HCT116 (cell line): ENCODE data around the gene CAB39. TPM values are rescaled to one million over a fixed set of nuclear protein-coding genes. Genes with fewer than 3 reads are reported as not detected.

ENCODE experiments used
- ATAC-seq: fragments of 200-7000 bp; cut with Tn5 transposase; 2 replicates; pipeline ENCODE4 v1.9.1; 2020; ENCODE audit warnings: mild to moderate bottlenecking, moderate library complexity
- BruUV-seq: library from RNA; stranded (reverse); fragments of 400-500 nt; replicated peaks from 2 replicates; lab custom pipeline; 2021; lab: Mats Ljungman, UMichigan
- CTCF ChIA-PET: fragments of 300-600 bp; sonication (Branson Sonifier 250); formaldehyde crosslinking; loops from one replicate; lab custom pipeline; 2021; ENCODE audit warnings: antibody characterized with exemption; lab: Charles Lee
- POLR2A ChIA-PET: fragments of 300-600, 350-600 bp; sonication (Branson Sonifier 250); formaldehyde crosslinking; loops from one replicate; lab custom pipeline; 2021; ENCODE audit warnings: antibody characterized with exemption; lab: Charles Lee
- RAD21 ChIA-PET, 2 experiments: fragments of 300-600 bp; sonication (Branson Sonifier 250); formaldehyde crosslinking; loops; one replicate each; lab custom pipeline; 2023; ENCODE audit warnings: low total read pairs in 2 of 2; ENCODE audit not compliant: uncharacterized antibody in 2 of 2, unreplicated experiment in 2 of 2, low non-redundant PET in 1 of 2; lab: Charles Lee
- DNase-seq: peaks from one replicate; pipeline ENCODE4 v3.0.0-alpha.2; 2010; ENCODE audit warnings: low read depth, low spot score
- H2AFZ ChIP-seq: fragments of 200-600 bp; shearing (Covaris generic), sonication (generic); 2 replicates; pipeline ENCODE4 v1.6.1; 2017; ENCODE audit warnings: low read depth, mixed run types, mixed read lengths, antibody characterized with exemption, low read length; ENCODE audit not compliant: poor library complexity, severe bottlenecking
- H3K27ac ChIP-seq: 2 replicates; pipeline ENCODE4 v1.5.1; 2012; ENCODE audit warnings: low read depth, low read length
- H3K27me3 ChIP-seq: fragments of 200-600 bp; sonication (generic); 2 replicates; pipeline ENCODE4 v1.6.1; 2016; ENCODE audit warnings: mixed run types, low read length, mixed read lengths; ENCODE audit not compliant: insufficient read depth
- H3K36me3 ChIP-seq, 2 experiments: fragments of 200-500 bp in 1 of 2; fragments of 200-600 bp in 1 of 2; sonication (Bioruptor generic) in 1 of 2; sonication (generic) in 1 of 2; 2 replicates each; pipeline versions ENCODE4 v1.5.1 to v1.6.1; 2014 to 2016; ENCODE audit warnings: low read length in 2 of 2, inconsistent platforms in 1 of 2, mixed read lengths in 1 of 2, mixed run types in 1 of 2; ENCODE audit not compliant: insufficient read depth in 2 of 2, control insufficient read depth in 1 of 2
- H3K4me1 ChIP-seq, 2 experiments: fragments of 200-600 bp in 1 of 2; sonication (generic) in 1 of 2; 2 replicates each; pipeline versions ENCODE4 v1.5.1 to v1.6.1; 2012 to 2017; ENCODE audit warnings: low read length in 2 of 2, inconsistent platforms in 1 of 2, mild to moderate bottlenecking in 1 of 2, mixed read lengths in 1 of 2, mixed run types in 1 of 2, moderate library complexity in 1 of 2; ENCODE audit not compliant: insufficient read depth in 2 of 2, control insufficient read depth in 1 of 2
- H3K4me2 ChIP-seq: fragments of 200-600 bp; sonication (generic); 2 replicates; pipeline ENCODE4 v1.6.1; 2017; ENCODE audit warnings: mixed run types, low read length, mixed read lengths
- H3K4me3 ChIP-seq, 2 experiments: fragments of 200-600 bp in 1 of 2; sonication (generic) in 1 of 2; replicated peaks in 1 of 2; 2 replicates each; pipeline ENCODE4 v1.5.1; 2011 to 2016; ENCODE audit warnings: low read length in 2 of 2, control low read depth in 1 of 2, low read depth in 1 of 2, mild to moderate bottlenecking in 1 of 2, mixed read lengths in 1 of 2, mixed run types in 1 of 2
- H3K79me2 ChIP-seq: fragments of 200-600 bp; sonication (generic); 2 replicates; pipeline ENCODE4 v1.6.1; 2017; ENCODE audit warnings: mild to moderate bottlenecking, mixed run types, low read length, moderate library complexity, mixed read lengths; ENCODE audit not compliant: insufficient read depth
- H3K9ac ChIP-seq: fragments of 200-600 bp; sonication (generic); 2 replicates; pipeline ENCODE4 v1.6.1; 2016; ENCODE audit warnings: low read length, mixed read lengths
- H3K9me2 ChIP-seq: fragments of 200-600 bp; sonication (generic), shearing (Covaris generic); 2 replicates; pipeline ENCODE4 v1.6.1; 2017; ENCODE audit warnings: mixed run types, mild to moderate bottlenecking, moderate library complexity; ENCODE audit not compliant: insufficient read depth
- H3K9me3 ChIP-seq, 2 experiments: fragments of 200-500 bp in 1 of 2; fragments of 200-600 bp in 1 of 2; sonication (Bioruptor generic) in 1 of 2; sonication (generic) in 1 of 2; 2 replicates each; pipeline ENCODE4 v1.6.1; 2014 to 2017; ENCODE audit warnings: low read length in 2 of 2, mixed read lengths in 2 of 2, inconsistent platforms in 1 of 2, low read depth in 1 of 2, mild to moderate bottlenecking in 1 of 2, mixed run types in 1 of 2, moderate library complexity in 1 of 2; ENCODE audit not compliant: control insufficient read depth in 1 of 2, insufficient read depth in 1 of 2
- H4K20me1 ChIP-seq: fragments of 200-600 bp; sonication (generic), shearing (Covaris generic); 2 replicates; pipeline ENCODE4 v1.6.1; 2017; ENCODE audit warnings: mixed run types, mild to moderate bottlenecking, moderate library complexity; ENCODE audit not compliant: insufficient read depth
- ATF3 ChIP-seq: IDR thresholded peaks from 2 replicates; pipeline ENCODE4 v1.6.1; 2012
- CBX3 ChIP-seq: IDR thresholded peaks from 2 replicates; pipeline ENCODE4 v1.6.1; 2012; ENCODE audit warnings: low read depth
- CTCF ChIP-seq, 3 experiments: fragments of 200-600 bp in 1 of 3; sonication (generic) in 1 of 3; IDR thresholded peaks in 2 of 3; conservative IDR thresholded peaks in 1 of 3; 2 replicates each; pipeline ENCODE4 v1.5.1; 2012 to 2017; ENCODE audit warnings: low read depth in 2 of 3, low read length in 2 of 3, antibody characterized with exemption in 1 of 3, borderline replicate concordance in 1 of 3, control low read depth in 1 of 3, mild to moderate bottlenecking in 1 of 3, mixed read lengths in 1 of 3, mixed run types in 1 of 3, moderate library complexity in 1 of 3; ENCODE audit not compliant: insufficient read depth in 1 of 3
- FOSL1 ChIP-seq: IDR thresholded peaks from 2 replicates; pipeline ENCODE4 v1.6.1; 2012; ENCODE audit warnings: low read depth
- JUND ChIP-seq: IDR thresholded peaks from 2 replicates; pipeline ENCODE4 v1.6.1; 2012
- MAX ChIP-seq: IDR thresholded peaks from 2 replicates; pipeline ENCODE4 v1.6.1; 2012
- POLR2A ChIP-seq: IDR thresholded peaks from 2 replicates; pipeline ENCODE4 v1.7.0; 2011; ENCODE audit warnings: borderline replicate concordance; ENCODE audit not compliant: insufficient read depth, insufficient read length; ENCODE audit errors: extremely low read depth
- POLR2AphosphoS5 ChIP-seq: IDR thresholded peaks from 2 replicates; pipeline ENCODE4 v1.6.1; 2011; ENCODE audit warnings: mild to moderate bottlenecking, low read depth, low read length, moderate library complexity
- RAD21 ChIP-seq: IDR thresholded peaks from 2 replicates; pipeline ENCODE4 v1.6.1; 2012; ENCODE audit warnings: low read depth, mild to moderate bottlenecking
- SIN3A ChIP-seq: IDR thresholded peaks from 2 replicates; pipeline ENCODE4 v1.6.1; 2012; ENCODE audit warnings: low read depth
- SP1 ChIP-seq: IDR thresholded peaks from 2 replicates; pipeline ENCODE4 v1.6.1; 2012; ENCODE audit warnings: low read depth
- TCF7L2 ChIP-seq: IDR thresholded peaks from 2 replicates; pipeline ENCODE4 v1.7.0; 2011; ENCODE audit warnings: borderline replicate concordance, inconsistent platforms; ENCODE audit not compliant: insufficient read depth, insufficient read length; ENCODE audit errors: extremely low read depth
- intact Hi-C: fragments of 100-400 bp; cut with micrococcal nuclease; formaldehyde crosslinking; loops from 2 replicates; pipeline ENCODE4 v1.10.0; 2022
- total RNA-seq: library from RNA; stranded (reverse); gene quantifications from one replicate; pipeline ENCODE4 v1.2.1, GENCODE V29; 2021; ENCODE audit not compliant: unreplicated experiment

CAB39 gene
- total RNA-seq, 1 experiment from 2014 or later = 63.6 TPM

- TF ChIP-seq CBX3 (no peak), CTCF (IDR thresholded peaks at IDR 0.05 in 2 of 3, conservative IDR thresholded peaks at IDR 0.05 in 1 of 3; ENCODE audit: borderline replicate concordance in 1 of 3, insufficient read depth in 1 of 3, low read depth in 2 of 3, low read length in 2 of 3) (no peak), SIN3A (no peak), SP1 (no peak)
Measured at GRCh38 chr2:230757476-230757875, 44.8 kb downstream of the CAB39 start (continued).

GRCh38 chr2:230758566-230759480 lies 46.2 kb downstream of the CAB39 start:
- Histone ChIP-seq H3K4me1 (no peaks in the 10 kb centered on the region), H3K9me3 (no peaks in the 10 kb centered on the region), H2AFZ (no peak overlapping the region), H3K4me3 (no peak overlapping the region), H3K9me2 (no peaks in the 10 kb centered on the region), H3K27ac (no peak overlapping the region), H3K4me2 (no peak overlapping the region), H4K20me1 (no peaks in the 10 kb centered on the region; the same call in 1 of the 2 replicates), H3K79me2 (peaks cover 64% of the 10 kb centered on the region), H3K27me3 (no peaks in the 10 kb centered on the region), H3K9ac (no peak overlapping the region), H3K36me3 (peaks cover 3 to 4% of the 10 kb centered on the region in 2 experiments; a peak in 1 of 4 replicates)
- ATAC-seq (no peak), DNase-seq (no peak)
- TF ChIP-seq MAX (no peak), CBX3 (no peak), JUND (no peak), POLR2A (no peak), RAD21 (no peak), FOSL1 (no peak), TCF7L2 (no peak), ATF3 (no peak), POLR2AphosphoS5 (no peak)
- ChIA-PET POLR2A (no interaction called here), CTCF (no interaction called here), RAD21 (no interaction called here)
- intact Hi-C loops = no loop called here
- BruUV-seq = no TSS peak
